ENCODE results near the gene PICALM.

GRCh38 chr11:86066657-86067008 is 2.3 kb downstream of the PICALM start:
- TF ChIP-seq CTCF (conservative IDR thresholded peaks at IDR 0.05; ENCODE audit: low read depth, low read length) (no peak), FOS (IDR thresholded peaks at IDR 0.05; ENCODE audit: low read depth, low read length) (no peak), POLR2A (IDR thresholded peaks at IDR 0.05; ENCODE audit: low read depth, low read length) (no peak), RCOR1 (IDR thresholded peaks at IDR 0.05; ENCODE audit: insufficient replicate concordance, low read length) (no peak), NFE2L2 (IDR thresholded peaks at IDR 0.05; ENCODE audit: low read depth, low read length) (no peak), SMC3 (IDR thresholded peaks at IDR 0.05; ENCODE audit: low read depth, low read length) (no peak), MXI1 (IDR thresholded peaks at IDR 0.05; ENCODE audit: borderline replicate concordance, low read depth, low read length) (no peak), CEBPB (IDR thresholded peaks at IDR 0.05; ENCODE audit: low read depth, low read length) (no peak)
- TF ChIP-seq, protein P1, sequence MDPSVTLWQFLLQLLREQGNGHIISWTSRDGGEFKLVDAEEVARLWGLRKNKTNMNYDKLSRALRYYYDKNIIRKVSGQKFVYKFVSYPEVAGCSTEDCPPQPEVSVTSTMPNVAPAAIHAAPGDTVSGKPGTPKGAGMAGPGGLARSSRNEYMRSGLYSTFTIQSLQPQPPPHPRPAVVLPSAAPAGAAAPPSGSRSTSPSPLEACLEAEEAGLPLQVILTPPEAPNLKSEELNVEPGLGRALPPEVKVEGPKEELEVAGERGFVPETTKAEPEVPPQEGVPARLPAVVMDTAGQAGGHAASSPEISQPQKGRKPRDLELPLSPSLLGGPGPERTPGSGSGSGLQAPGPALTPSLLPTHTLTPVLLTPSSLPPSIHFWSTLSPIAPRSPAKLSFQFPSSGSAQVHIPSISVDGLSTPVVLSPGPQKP (IDR thresholded peaks at IDR 0.05; ENCODE audit: borderline replicate concordance, low read depth, low read length), result no peak

Measured in IMR-90 (cell line).